RWPE2 (cell line): ENCODE data around the gene PLA2G2D.

ENCODE experiments used
- ATAC-seq: fragments of 200-7000 bp; cut with Tn5 transposase; 3 replicates; pipeline ENCODE4 v1.9.1; 2021; ENCODE audit warnings: low read depth
- DNase-seq: peaks from one replicate; pipeline ENCODE4 v3.0.0-alpha.2; 2020; ENCODE audit warnings: low spot score
- H3K27ac ChIP-seq: fragments of 450-650 bp; 2 replicates; pipeline ENCODE4 v1.5.1; 2017; ENCODE audit warnings: mild to moderate bottlenecking; ENCODE audit not compliant: poor library complexity, severe bottlenecking
- H3K27me3 ChIP-seq: fragments of 250-450 bp; sonication (Bioruptor Pico); 2 replicates; pipeline ENCODE4 v1.5.1; 2021; ENCODE audit warnings: mild to moderate bottlenecking, moderate library complexity; ENCODE audit not compliant: insufficient read depth, poor library complexity, severe bottlenecking
- H3K36me3 ChIP-seq: fragments of 250-450 bp; sonication (Bioruptor Pico); 2 replicates; pipeline ENCODE4 v1.5.1; 2020; ENCODE audit warnings: low read depth, mild to moderate bottlenecking, moderate library complexity
- H3K4me1 ChIP-seq: fragments of 250-450 bp; sonication (Bioruptor Pico); 2 replicates; pipeline ENCODE4 v1.5.1; 2021; ENCODE audit warnings: mild to moderate bottlenecking, moderate library complexity; ENCODE audit not compliant: insufficient read depth, poor library complexity, severe bottlenecking
- H3K4me3 ChIP-seq: fragments of 250-450 bp; sonication (Bioruptor Pico); 2 replicates; pipeline ENCODE4 v1.5.1; 2021; ENCODE audit warnings: mild to moderate bottlenecking, moderate library complexity; ENCODE audit not compliant: severe bottlenecking
- H3K9me3 ChIP-seq: fragments of 250-450 bp; sonication (Bioruptor Pico); 2 replicates; pipeline ENCODE4 v1.5.1; 2021; ENCODE audit warnings: mild to moderate bottlenecking, moderate library complexity; ENCODE audit not compliant: severe bottlenecking
- TF ChIP-seq, protein P1 (sequence below): fragments of 450-650 bp; IDR thresholded peaks from one replicate; pipeline ENCODE4 v1.5.1; 2017; ENCODE audit warnings: mild to moderate bottlenecking, moderate library complexity; ENCODE audit not compliant: poor library complexity, severe bottlenecking

PLA2G2D gene

DNA sequence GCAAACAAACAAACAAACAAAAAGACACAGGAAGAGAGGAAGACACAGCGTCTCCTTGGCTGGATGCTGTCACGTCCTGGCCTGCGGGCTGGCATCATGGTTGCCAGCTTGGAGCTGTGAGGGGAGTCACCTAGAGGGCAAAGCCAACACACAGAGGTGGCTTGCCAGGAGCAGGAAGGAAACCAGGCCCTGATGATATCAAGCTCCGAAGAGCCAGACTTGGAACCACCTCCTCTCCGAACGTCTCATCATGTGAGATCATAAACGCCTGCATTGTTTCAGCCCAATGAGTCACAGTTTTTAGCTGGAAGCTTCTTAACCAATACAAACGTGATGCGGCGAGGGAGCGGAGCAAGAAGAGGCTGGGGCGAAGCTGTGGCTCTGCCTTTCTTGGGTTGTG, 8.7 kb downstream of the PLA2G2D start:
- Histone ChIP-seq H3K9me3 (no peaks in the 10 kb centered on the region), H3K27ac (no peak overlapping the region), H3K4me1 (peaks cover 4% of the 10 kb centered on the region), H3K27me3 (no peaks in the 10 kb centered on the region), H3K36me3 (no peaks in the 10 kb centered on the region), H3K4me3 (no peak overlapping the region)
- TF ChIP-seq, protein P1, sequence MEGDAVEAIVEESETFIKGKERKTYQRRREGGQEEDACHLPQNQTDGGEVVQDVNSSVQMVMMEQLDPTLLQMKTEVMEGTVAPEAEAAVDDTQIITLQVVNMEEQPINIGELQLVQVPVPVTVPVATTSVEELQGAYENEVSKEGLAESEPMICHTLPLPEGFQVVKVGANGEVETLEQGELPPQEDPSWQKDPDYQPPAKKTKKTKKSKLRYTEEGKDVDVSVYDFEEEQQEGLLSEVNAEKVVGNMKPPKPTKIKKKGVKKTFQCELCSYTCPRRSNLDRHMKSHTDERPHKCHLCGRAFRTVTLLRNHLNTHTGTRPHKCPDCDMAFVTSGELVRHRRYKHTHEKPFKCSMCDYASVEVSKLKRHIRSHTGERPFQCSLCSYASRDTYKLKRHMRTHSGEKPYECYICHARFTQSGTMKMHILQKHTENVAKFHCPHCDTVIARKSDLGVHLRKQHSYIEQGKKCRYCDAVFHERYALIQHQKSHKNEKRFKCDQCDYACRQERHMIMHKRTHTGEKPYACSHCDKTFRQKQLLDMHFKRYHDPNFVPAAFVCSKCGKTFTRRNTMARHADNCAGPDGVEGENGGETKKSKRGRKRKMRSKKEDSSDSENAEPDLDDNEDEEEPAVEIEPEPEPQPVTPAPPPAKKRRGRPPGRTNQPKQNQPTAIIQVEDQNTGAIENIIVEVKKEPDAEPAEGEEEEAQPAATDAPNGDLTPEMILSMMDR = no peak
- no peak for DNase-seq
- ATAC-seq = peak; percentile 85

DNA sequence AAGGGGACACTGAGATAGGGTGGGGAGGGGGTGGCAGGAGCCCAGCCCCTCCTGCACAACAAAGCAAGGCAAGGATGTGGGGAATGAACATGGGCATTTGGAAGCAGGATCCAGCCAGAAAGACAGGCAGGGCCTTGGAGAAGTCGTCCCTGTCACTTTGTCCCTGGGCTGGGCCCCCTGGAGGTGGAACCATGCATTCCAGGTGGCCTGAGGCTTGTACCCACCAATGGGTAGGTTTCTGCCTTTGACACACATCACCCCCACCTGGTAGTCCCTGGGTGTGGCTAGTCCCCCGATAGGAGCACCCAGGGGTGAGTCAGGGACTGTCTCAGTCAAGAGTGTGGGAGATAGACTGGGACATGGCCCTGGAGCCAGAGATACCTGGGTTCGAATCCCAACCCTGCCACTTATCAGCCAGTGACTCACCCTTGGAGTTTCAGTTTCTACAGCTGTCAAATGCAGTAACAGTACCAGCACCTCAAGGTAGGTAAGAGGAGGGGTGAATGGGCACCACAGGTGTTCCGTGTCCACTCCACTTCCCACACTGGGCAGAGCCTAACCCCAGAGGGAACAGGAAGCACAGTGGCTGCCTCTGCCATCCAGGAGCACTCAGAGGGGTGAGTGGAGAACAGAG, 10.0 kb downstream of the PLA2G2D start:
- DNase-seq (no peak), ATAC-seq (no peak)
- Histone ChIP-seq H3K4me1 (peaks cover 4% of the 10 kb centered on the region), H3K27me3 (no peaks in the 10 kb centered on the region), H3K4me3 (no peak overlapping the region), H3K27ac (no peak overlapping the region), H3K9me3 (no peaks in the 10 kb centered on the region), H3K36me3 (no peaks in the 10 kb centered on the region)
- TF ChIP-seq, protein P1 = no peak

DNA sequence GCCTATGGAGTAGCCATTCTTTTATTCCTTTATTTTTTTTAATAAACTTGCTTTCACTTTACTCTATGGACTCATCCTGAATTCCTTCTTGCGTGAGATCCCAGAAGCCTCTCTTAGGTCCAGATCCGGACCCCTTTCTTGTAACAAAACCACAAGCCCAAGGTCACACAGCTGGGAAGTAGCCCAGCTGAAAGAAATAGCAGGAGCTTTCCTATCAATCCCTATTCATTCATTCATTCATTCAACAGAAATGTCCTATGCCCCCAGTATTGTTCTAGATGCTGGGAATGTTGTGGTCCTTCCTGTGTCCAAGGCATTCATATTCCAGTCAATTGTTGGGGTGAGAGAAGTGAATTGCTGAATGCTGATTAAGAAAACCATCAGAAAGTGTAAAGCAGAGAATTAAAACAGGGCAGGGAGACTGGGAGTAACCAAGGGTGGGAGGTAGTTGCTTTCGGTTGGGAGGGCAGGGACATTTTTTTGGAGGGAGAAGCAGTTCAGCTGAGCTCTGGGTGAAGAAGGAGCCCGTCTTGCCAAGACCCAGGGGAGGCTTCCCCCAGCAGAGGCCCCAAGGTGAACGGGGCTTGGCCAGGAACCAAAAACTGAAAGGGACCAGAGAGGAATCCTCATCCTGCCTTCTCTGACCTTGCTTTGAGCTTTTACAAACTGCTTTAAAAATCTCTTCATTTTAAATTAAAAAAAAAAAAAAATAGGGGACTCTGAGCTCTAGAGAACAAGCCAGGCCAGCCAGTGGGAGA, 10.8 kb downstream of the PLA2G2D start:
- ATAC-seq = no peak
- H3K27ac ChIP-seq = no peak overlapping the region
- no peaks in the 10 kb centered on the region for H3K9me3 ChIP-seq
- no peaks in the 10 kb centered on the region for H3K27me3 ChIP-seq
- TF ChIP-seq, protein P1 = no peak
- peaks cover 4% of the 10 kb centered on the region for H3K4me1 ChIP-seq
- H3K36me3 ChIP-seq = no peaks in the 10 kb centered on the region
- no peak for DNase-seq
- H3K4me3 ChIP-seq = no peak overlapping the region

DNA sequence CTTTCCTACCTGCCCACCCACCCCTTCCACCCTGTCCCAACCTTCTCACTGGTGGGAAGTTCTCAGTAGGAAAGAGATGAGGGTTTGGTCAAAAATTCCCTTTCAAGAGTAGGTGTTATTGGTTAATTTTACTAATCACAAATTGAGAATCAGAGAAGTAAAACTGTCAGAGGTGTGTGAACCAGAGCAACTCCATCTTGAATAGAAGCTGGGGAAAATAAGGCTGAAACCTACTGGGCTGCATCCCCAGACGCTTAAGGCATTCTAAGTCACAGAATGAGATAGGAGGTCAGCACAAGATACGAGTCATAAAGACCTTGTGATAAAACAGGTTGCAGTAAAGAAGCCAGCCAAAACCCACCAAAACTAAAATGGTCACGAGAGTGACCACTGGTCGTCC, 11.5 kb downstream of the PLA2G2D start:
- DNase-seq = no peak
- Histone ChIP-seq H3K9me3 (no peaks in the 10 kb centered on the region), H3K27ac (no peak overlapping the region), H3K4me3 (no peak overlapping the region), H3K27me3 (no peaks in the 10 kb centered on the region), H3K4me1 (peaks cover 4% of the 10 kb centered on the region), H3K36me3 (no peaks in the 10 kb centered on the region)
- ATAC-seq = no peak
- TF ChIP-seq, protein P1 = no peak

DNA sequence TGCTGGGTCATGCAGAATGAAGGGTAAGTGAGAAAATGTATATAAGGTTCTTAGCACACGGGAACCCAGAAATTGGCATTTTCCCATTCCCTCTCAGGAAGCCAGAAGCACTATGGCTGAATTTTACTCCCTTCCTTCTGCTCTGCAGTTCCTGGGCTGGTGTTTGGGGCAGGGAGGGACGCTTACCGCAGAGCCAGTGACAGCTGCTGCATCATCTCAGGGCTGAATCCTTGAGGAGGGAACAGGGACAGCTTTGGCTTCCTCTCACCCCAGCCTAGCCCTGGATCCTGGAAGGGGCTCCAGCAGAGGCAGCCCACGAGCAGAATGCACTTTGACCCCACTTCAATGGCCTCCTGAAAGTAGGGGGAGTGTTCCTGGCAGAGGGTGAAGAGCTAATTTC, 12.0 kb downstream of the PLA2G2D start:
- TF ChIP-seq, protein P1 = no peak
- Histone ChIP-seq H3K9me3 (no peaks in the 10 kb centered on the region), H3K4me1 (peaks cover 4% of the 10 kb centered on the region), H3K4me3 (no peak overlapping the region), H3K27ac (no peak overlapping the region), H3K27me3 (no peaks in the 10 kb centered on the region), H3K36me3 (no peaks in the 10 kb centered on the region)
- DNase-seq (no peak), ATAC-seq (no peak)
